Muscle of leg (tissue), 11 donors: Measurements from ENCODE around the gene SDF2L1. TPM values are rescaled to one million over a fixed set of nuclear protein-coding genes. Genes with fewer than 3 reads are reported as not detected.
"Not testable (repeated sequence)": the region's sequence is repeated elsewhere in the genome, so short reads cannot be mapped to it uniquely, and the experiment has no call there.

Source experiments
- DNase-seq: peaks from one replicate; pipeline ENCODE4 v3.0.0; 2013
- H3K27ac ChIP-seq: one replicate; pipeline ENCODE4 v1.5.1; 2013; ENCODE audit warnings: mild to moderate bottlenecking, low read length, control low read depth
- H3K27me3 ChIP-seq: one replicate; pipeline ENCODE4 v1.6.1; 2013; ENCODE audit warnings: low read length; ENCODE audit not compliant: control insufficient read depth, insufficient read depth
- H3K36me3 ChIP-seq: one replicate; pipeline ENCODE4 v1.6.1; 2013; ENCODE audit warnings: low read length; ENCODE audit not compliant: control insufficient read depth, insufficient read depth
- H3K4me1 ChIP-seq: one replicate; pipeline ENCODE4 v1.6.1; 2013; ENCODE audit warnings: low read length; ENCODE audit not compliant: control insufficient read depth, insufficient read depth
- H3K4me3 ChIP-seq: one replicate; pipeline ENCODE4 v1.5.1; 2013; ENCODE audit warnings: low read length, control low read depth
- H3K9me3 ChIP-seq: replicated peaks from 2 replicates; pipeline ENCODE4 v1.6.1; 2013; ENCODE audit warnings: low read depth, low read length; ENCODE audit not compliant: control insufficient read depth
- WGBS: methylation state at CpG from one replicate; pipeline ENCODE4 v1.1.5; 2013; ENCODE audit warnings: missing lambda C conversion rate; ENCODE audit not compliant: insufficient coverage; 5-methylcytosine and 5-hydroxymethylcytosine counted together
- polyA plus RNA-seq, 8 donors: library from polyadenylated mRNA; unstranded; fragments of 120-200 nt; gene quantifications; one replicate each; pipeline versions ENCODE4 v1.2.1 to v1.2.3, GENCODE V29; 2013; ENCODE audit warnings: inconsistent platforms in 1 of 8, low replicate concordance in 1 of 8; ENCODE audit not compliant: insufficient read length in 8 of 8, insufficient read depth in 1 of 8
- total RNA-seq: library from RNA; stranded (reverse); fragments of 120-200 nt; gene quantifications from one replicate; pipeline ENCODE4 v1.2.4, GENCODE V29; 2013

The SDF2L1 gene
- total and polyA plus RNA-seq, 9 donors = 5.5 to 16.1 (median 10.3) TPM

GRCh38 chr22:21636629-21637218 is 5.4 kb upstream of the SDF2L1 start:
- 95% methylated on average over 14 of the region's 17 CpGs for WGBS
- Histone ChIP-seq H3K4me1 (peaks cover 7% of the 10 kb centered on the region), H3K9me3 (no peaks in the 10 kb centered on the region), H3K36me3 (no peaks in the 10 kb centered on the region), H3K4me3 (no peak overlapping the region), H3K27ac (no peak overlapping the region), H3K27me3 (no peaks in the 10 kb centered on the region)
- DNase-seq = no peak

- not testable (repeated sequence) for DNase-seq, H3K9me3 ChIP-seq, H3K36me3 ChIP-seq, H3K27me3 ChIP-seq, H3K4me3 ChIP-seq, H3K27ac ChIP-seq
- WGBS = no CpG with 5 or more reads among the region's 2 CpGs
- peaks cover 10% of the 10 kb centered on the region for H3K4me1 ChIP-seq
Observed at GRCh38 chr22:21637450-21637849, 4.7 kb upstream of the SDF2L1 start.

- Histone ChIP-seq H3K27me3 (no peaks in the 10 kb centered on the region), H3K36me3 (no peaks in the 10 kb centered on the region), H3K4me1 (peaks cover 20% of the 10 kb centered on the region), H3K4me3 (no peak overlapping the region), H3K27ac (no peak overlapping the region), H3K9me3 (no peaks in the 10 kb centered on the region)
- 82% methylated on average over 3 of the region's 4 CpGs for WGBS
- DNase-seq = no peak
Observed at GRCh38 chr22:21639359-21639758, 2.7 kb upstream of the SDF2L1 start.

- H3K27me3 ChIP-seq = no peaks in the 10 kb centered on the region
- 63% methylated on average over 1 of the region's 5 CpGs for WGBS
- H3K4me3 ChIP-seq = no peak overlapping the region
- no peak for DNase-seq
- H3K4me1 ChIP-seq = peaks cover 20% of the 10 kb centered on the region
- H3K36me3 ChIP-seq = peaks cover 4% of the 10 kb centered on the region
- H3K27ac ChIP-seq = no peak overlapping the region
- H3K9me3 ChIP-seq = no peaks in the 10 kb centered on the region
Observed at GRCh38 chr22:21640810-21641209, 1.3 kb upstream of the SDF2L1 start.

- WGBS = 3% methylated on average over 8 of the region's 9 CpGs
- peaks cover 20% of the 10 kb centered on the region for H3K4me1 ChIP-seq
- peak overlapping the region; percentile 53 for H3K4me3 ChIP-seq
- peak overlapping the region; percentile 69 for H3K27ac ChIP-seq
- peak; percentile 60 for DNase-seq
- peaks cover 4% of the 10 kb centered on the region for H3K36me3 ChIP-seq
- no peaks in the 10 kb centered on the region for H3K9me3 ChIP-seq
- H3K27me3 ChIP-seq = no peaks in the 10 kb centered on the region
Observed at GRCh38 chr22:21641417-21641788, 699 bp upstream of the SDF2L1 start.

- peak overlapping the region; percentile 68 for H3K4me3 ChIP-seq
- no peaks in the 10 kb centered on the region for H3K9me3 ChIP-seq
- no peak overlapping the region for H3K27ac ChIP-seq
- 1% methylated on average over 54 of the region's 56 CpGs for WGBS
- DNase-seq = peak; percentile 58
- H3K27me3 ChIP-seq = no peaks in the 10 kb centered on the region
- H3K36me3 ChIP-seq = peaks cover 4% of the 10 kb centered on the region
- H3K4me1 ChIP-seq = peaks cover 23% of the 10 kb centered on the region
Observed at GRCh38 chr22:21642584-21643448, 714 bp downstream of the SDF2L1 start.

GRCh38 chr22:21643533-21644357 is 1.6 kb downstream of the SDF2L1 start:
- 90% methylated on average over 19 of the region's 22 CpGs for WGBS
- H3K36me3 ChIP-seq = peaks cover 4% of the 10 kb centered on the region
- DNase-seq = no peak
- no peaks in the 10 kb centered on the region for H3K9me3 ChIP-seq
- no peak overlapping the region for H3K4me3 ChIP-seq
- peaks cover 23% of the 10 kb centered on the region for H3K4me1 ChIP-seq
- H3K27me3 ChIP-seq = no peaks in the 10 kb centered on the region
- H3K27ac ChIP-seq = no peak overlapping the region

GRCh38 chr22:21645513-21645912 is 3.4 kb downstream of the SDF2L1 start:
- peaks cover 24% of the 10 kb centered on the region for H3K4me1 ChIP-seq
- WGBS = 90% methylated on average over 2 of the region's 6 CpGs
- not testable (repeated sequence) for H3K36me3 ChIP-seq

GRCh38 chr22:21646608-21647590 is 4.8 kb downstream of the SDF2L1 start:
- H3K4me1 ChIP-seq = peaks cover 27% of the 10 kb centered on the region
- H3K27me3 ChIP-seq = no peaks in the 10 kb centered on the region
- H3K4me3 ChIP-seq = no peak overlapping the region
- 48% methylated on average over 9 of the region's 14 CpGs for WGBS
- no peaks in the 10 kb centered on the region for H3K9me3 ChIP-seq
- DNase-seq = peak; percentile 90
- H3K27ac ChIP-seq = no peak overlapping the region
- H3K36me3 ChIP-seq = peaks cover 4% of the 10 kb centered on the region

More at GRCh38 chr22:21645513-21645912, 3.4 kb downstream of the SDF2L1 start:
- not testable (repeated sequence) for H3K9me3 ChIP-seq, H3K27me3 ChIP-seq, DNase-seq, H3K27ac ChIP-seq, H3K4me3 ChIP-seq
